ENCODE data around the gene CHAC2. TPM values are rescaled to one million over a fixed set of nuclear protein-coding genes. Genes with fewer than 3 reads are reported as not detected.
A peak's percentile ranks its signal among the peaks of the same experiment; 100 is the strongest.
"Not testable (repeated sequence)": the region's sequence is repeated elsewhere in the genome, so short reads cannot be mapped to it uniquely, and the experiment has no call there.

CHAC2 gene
- total RNA-seq, 1 donor from 2014 or later = 2.2 TPM

DNA sequence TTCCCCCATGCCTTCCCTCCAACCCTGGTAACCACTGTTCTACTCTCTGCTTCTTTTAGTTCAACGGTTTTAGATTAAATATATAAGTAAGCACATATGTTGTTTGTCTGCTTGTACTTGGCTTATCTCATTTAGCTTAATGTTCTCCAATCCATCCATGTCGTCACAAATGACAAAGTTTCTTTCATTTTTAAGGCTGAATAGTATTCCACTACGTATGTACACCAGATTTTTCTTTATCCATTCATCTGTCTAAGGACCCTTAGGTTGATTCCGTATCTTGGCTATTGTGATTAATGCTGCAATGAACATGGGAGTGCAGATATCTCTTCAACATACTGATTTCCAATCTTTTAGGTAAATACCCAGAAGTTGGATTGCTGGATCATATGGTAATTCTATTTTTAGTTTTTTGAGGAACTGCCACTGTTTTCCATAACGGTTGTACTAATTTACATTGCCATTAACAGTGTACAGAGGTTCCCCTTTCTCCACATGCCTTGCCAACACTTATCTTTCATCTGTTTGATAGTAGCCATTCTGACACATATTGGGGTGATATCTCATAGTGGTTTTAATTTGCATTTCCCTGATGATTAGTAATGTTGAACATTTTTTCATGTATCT lies 11.0 kb downstream of the CHAC2 start:
- no peak for DNase-seq (ENCODE audit: low spot score)

GRCh38 chr2:53780056-53780455 lies 12.5 kb downstream of the CHAC2 start:
- no peak for DNase-seq (ENCODE audit: low spot score)

GRCh38 chr2:53782676-53783075 lies 15.1 kb downstream of the CHAC2 start:
- no peak for DNase-seq (ENCODE audit: low spot score)

GRCh38 chr2:53784436-53784835 lies 16.8 kb downstream of the CHAC2 start:
- DNase-seq (ENCODE audit: low spot score) = no peak

- DNase-seq (ENCODE audit: low spot score) = no peak
These were observed 17.8 kb downstream of the CHAC2 start for GRCh38 chr2:53785366-53785765.

DNA sequence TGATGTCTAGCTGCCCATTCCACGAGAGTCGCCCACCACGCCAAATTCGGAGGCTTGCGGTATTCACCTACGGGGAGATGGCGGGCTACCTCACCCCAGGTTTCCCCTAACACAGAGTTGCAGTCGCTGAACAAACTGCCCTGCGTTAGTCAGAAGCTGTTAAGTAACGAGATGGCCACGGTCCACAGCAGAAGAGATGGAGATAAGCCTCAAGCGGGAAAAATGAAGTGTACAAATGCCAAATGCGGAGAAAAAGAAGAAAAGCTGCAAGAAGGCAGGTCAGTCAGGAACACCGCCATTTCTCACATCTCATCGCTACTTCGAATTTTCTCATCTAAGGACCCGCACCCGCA lies 18.7 kb downstream of the CHAC2 start:
- no peak for DNase-seq (ENCODE audit: low spot score)

DNA sequence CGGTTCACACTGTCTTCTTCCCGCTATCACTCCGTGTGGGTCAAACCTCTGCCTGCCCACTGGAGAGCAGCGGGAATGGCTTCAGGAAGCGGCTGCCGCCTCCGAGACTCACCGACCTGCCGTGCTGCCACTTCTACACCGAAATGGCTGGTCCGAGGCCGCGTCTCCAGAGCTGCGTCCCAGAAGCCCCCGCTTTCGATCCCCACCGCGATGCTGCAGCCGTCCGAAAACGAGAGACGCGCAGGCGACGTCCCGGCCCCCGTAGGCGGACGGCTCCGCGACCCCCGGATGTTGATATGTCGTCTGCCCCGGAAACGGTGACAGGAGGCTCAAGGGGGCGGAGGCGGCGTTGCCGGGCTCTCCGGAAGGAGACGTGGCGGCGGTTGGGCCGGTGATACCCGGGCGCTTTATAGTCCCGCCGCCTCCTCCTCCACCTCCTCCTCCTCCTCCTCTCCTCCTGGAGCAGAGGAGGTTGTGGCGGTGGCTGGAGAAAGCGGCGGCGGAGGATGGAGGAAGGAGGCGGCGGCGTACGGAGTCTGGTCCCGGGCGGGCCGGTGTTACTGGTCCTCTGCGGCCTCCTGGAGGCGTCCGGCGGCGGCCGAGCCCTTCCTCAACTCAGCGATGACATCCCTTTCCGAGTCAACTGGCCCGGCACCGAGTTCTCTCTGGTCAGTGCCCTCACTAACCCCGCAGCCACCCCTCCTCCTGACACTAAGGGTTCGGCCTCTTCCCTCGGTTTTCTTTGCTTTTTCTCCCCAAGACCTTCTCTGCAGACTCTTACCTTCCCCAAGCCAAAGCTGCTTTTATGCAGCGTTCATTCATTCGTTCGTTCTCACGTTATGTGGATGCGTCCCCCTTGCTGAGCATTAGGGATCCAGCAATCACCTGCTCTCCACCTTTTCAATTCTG lies 19.4 kb downstream of the CHAC2 start, which contains the start of the genes ASB3 and ERLEC1:
ASB3 (minus strand) TSS at position 249 of the 909 bp plus-strand sequence. CDS start 21,381 bp downstream, outside the sequence.
ERLEC1 (plus strand) TSS at position 340 of the 909 bp plus-strand sequence; CDS start at position 507, 167 bp downstream.
- peak; percentile 88 for DNase-seq (ENCODE audit: low spot score)

GRCh38 chr2:53787614-53788289 lies 20.1 kb downstream of the CHAC2 start:
- DNase-seq (ENCODE audit: low spot score) = no peak

DNA sequence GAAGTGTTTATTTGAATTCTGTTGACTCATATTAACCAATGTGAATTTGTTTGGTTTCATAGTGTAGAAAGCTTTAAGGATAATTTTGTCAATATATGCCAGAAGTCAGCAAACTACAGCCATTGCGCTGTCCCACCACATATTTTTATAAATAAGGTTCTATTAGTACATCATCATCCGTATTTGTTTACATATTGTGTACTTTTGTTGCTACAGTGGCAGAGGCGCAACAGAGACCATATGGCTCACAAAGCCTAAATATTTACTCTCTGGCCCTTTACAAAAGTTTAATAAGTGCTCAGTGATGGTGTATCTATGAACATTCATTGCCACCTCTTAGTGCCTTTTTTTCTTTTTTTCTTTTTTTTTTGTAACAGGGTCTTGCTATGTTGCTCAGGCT lies 25.7 kb downstream of the CHAC2 start:
- no peak for DNase-seq (ENCODE audit: low spot score)

GRCh38 chr2:53793821-53794220 lies 26.2 kb downstream of the CHAC2 start:
- DNase-seq (ENCODE audit: low spot score) = no peak

- DNase-seq (ENCODE audit: low spot score) = no peak
These were observed 33.9 kb downstream of the CHAC2 start for GRCh38 chr2:53801547-53801946.

DNA sequence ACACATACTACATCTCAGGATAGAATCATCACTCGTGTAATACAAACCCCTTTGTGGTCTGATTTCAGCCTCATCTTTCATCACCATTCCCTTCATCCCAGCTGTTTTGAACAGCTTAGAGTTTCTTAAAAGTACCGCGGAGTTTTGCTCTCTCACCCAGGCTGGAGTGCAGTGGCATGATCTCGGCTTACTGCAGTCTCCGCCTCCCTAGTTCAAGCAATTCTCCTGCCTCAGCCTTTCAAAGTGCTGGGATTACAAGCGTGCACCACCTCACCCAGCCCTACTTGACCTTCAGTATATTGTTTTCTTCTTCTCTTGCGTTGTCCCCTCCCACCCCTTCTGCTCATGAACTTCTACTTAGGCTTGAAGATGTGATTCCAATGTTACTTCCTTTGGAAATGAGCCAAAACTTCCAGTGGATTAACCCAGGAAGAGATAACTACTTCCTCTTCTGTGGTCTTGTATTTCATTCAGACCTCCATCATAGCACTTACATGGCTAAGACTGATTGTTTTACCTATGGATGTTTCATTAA lies 35.1 kb downstream of the CHAC2 start:
- DNase-seq (ENCODE audit: low spot score) = no peak

- DNase-seq (ENCODE audit: low spot score) = no peak
These were observed 44.0 kb downstream of the CHAC2 start for GRCh38 chr2:53811601-53812000.

DNA sequence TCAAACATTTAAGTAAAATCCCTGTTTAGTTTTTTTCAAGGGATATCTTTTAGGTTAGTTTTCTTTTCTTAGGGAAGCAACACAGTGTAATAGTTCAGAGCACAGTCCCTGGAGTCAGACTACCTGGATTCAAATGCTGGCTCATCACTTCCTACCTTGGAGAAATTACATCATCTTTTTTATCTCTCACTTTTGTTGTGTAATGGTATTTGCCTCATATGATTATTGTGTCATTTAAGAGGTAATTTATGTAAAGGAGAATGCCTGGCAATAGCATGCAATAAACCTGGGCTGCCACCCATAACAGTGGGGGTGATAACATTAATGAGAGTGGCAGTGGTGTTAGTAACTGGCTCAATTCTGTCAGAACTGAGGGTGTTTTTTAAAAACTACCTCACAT lies 45.5 kb downstream of the CHAC2 start:
- DNase-seq (ENCODE audit: low spot score) = no peak

DNA sequence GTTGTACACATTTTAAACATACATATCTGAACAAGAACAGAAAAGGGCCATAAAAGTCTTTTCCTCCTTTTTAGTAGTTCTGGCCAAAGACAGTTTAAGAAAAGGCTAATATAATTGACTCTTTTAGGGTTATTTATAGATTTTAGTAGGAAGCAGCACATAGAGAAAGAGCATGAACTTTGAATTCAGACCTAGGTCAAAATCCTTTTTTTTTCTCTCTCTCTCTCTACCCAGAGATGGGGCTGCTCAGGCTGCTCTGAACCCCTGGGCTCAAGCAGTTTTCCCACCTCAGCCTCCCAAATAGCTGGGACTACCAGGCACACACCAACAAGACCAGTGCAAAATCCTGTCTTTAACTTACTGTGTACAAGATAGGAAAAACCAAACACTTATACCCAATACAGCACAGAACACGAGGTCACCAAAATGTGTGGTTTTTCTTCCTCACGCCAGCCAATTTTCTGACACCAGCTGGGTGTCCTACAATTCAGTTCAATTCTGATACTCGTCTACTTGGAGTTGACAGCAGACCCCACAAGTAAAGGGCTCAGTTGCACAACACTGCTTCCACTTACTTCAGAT lies 51.3 kb downstream of the CHAC2 start:
- DNase-seq (ENCODE audit: low spot score) = no peak

DNA sequence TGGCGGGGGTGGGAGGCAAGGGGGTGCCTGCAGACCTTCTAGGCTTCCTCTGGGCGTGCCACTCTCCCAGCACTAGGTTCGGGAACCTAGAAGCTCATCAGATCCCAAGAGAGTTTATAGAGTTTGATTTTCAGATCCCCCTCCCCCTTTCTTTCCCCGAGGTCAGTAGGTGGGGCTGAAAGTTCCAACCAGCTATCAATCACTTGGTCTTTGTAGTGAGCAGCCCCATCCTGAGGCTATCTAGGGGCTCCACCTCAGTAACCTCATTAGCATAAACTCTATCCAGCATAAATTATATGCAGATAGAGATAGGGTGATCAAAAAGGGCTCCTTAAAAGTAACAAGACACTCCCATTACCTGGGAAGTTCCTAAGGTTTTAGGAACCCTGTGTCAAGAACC lies 52.0 kb downstream of the CHAC2 start:
- DNase-seq (ENCODE audit: low spot score) = no peak

DNA sequence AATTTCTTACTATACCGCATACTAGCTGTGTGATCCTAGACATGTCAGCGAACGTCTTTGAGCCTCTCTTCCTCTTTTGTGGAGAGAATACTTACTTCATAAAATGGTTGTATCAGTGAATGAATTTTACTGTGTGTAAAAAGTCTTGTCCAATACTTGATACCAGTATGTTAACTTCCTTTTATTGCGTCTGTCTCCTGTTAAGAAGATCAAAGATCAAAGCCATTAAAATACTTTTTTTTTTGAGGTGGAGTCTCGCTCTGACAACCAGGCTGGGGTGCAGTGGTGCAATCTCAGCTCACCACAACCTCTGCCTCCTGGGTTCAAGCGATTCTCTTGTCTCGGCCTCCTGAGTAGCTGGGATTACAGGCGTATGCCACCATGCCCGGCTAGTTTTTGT lies 52.4 kb downstream of the CHAC2 start:
- no peak for DNase-seq (ENCODE audit: low spot score)

GRCh38 chr2:53820711-53821110 lies 53.1 kb downstream of the CHAC2 start:
- DNase-seq (ENCODE audit: low spot score) = no peak

GRCh38 chr2:53821810-53822209 lies 54.2 kb downstream of the CHAC2 start:
- no peak for DNase-seq (ENCODE audit: low spot score)

GRCh38 chr2:53823639-53824038 lies 56.0 kb downstream of the CHAC2 start:
- not testable (repeated sequence) for DNase-seq (ENCODE audit: low spot score)
